Measurements from ENCODE around the gene THSD4. TPM values are rescaled to one million over a fixed set of nuclear protein-coding genes. Genes with fewer than 3 reads are reported as not detected.

The THSD4 gene
- polyA plus RNA-seq, 1 donor from 2014 or later: 0.46 TPM

- no peaks in the 10 kb centered on the region for H4K20me1 ChIP-seq (ENCODE audit: insufficient read depth)
- no peak overlapping the region for H3K27ac ChIP-seq (ENCODE audit: low read length)
- H3K9ac ChIP-seq (ENCODE audit: low read length): no peak overlapping the region
- H3K9me2 ChIP-seq (ENCODE audit: insufficient read depth, low read length): no peaks in the 10 kb centered on the region
- no peaks in the 10 kb centered on the region for H3K27me3 ChIP-seq (ENCODE audit: insufficient read depth, low read depth, low read length)
- H2AFZ ChIP-seq (ENCODE audit: low read depth, low read length): no peak overlapping the region
- H3K79me2 ChIP-seq (replicated peaks; ENCODE audit: insufficient read depth, low read length): no peaks in the 10 kb centered on the region
- TF ChIP-seq POLR2AphosphoS5 (IDR thresholded peaks at IDR 0.05) (no peak), SMC3 (conservative IDR thresholded peaks at IDR 0.05; ENCODE audit: poor library complexity) (no peak), EZH2 (IDR thresholded peaks at IDR 0.05; ENCODE audit: borderline replicate concordance, insufficient read depth, low read length, poor library complexity, severe bottlenecking) (no peak), MXI1 (conservative IDR thresholded peaks at IDR 0.05; ENCODE audit: poor library complexity, severe bottlenecking) (no peak), RAD21 (conservative IDR thresholded peaks at IDR 0.05) (no peak), TAF1 (IDR thresholded peaks at IDR 0.05; ENCODE audit: low read depth) (no peak), EP300 (conservative IDR thresholded peaks at IDR 0.05; ENCODE audit: poor library complexity, severe bottlenecking) (no peak)
- TF ChIP-seq, protein P1, sequence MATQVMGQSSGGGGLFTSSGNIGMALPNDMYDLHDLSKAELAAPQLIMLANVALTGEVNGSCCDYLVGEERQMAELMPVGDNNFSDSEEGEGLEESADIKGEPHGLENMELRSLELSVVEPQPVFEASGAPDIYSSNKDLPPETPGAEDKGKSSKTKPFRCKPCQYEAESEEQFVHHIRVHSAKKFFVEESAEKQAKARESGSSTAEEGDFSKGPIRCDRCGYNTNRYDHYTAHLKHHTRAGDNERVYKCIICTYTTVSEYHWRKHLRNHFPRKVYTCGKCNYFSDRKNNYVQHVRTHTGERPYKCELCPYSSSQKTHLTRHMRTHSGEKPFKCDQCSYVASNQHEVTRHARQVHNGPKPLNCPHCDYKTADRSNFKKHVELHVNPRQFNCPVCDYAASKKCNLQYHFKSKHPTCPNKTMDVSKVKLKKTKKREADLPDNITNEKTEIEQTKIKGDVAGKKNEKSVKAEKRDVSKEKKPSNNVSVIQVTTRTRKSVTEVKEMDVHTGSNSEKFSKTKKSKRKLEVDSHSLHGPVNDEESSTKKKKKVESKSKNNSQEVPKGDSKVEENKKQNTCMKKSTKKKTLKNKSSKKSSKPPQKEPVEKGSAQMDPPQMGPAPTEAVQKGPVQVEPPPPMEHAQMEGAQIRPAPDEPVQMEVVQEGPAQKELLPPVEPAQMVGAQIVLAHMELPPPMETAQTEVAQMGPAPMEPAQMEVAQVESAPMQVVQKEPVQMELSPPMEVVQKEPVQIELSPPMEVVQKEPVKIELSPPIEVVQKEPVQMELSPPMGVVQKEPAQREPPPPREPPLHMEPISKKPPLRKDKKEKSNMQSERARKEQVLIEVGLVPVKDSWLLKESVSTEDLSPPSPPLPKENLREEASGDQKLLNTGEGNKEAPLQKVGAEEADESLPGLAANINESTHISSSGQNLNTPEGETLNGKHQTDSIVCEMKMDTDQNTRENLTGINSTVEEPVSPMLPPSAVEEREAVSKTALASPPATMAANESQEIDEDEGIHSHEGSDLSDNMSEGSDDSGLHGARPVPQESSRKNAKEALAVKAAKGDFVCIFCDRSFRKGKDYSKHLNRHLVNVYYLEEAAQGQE (IDR thresholded peaks at IDR 0.05; ENCODE audit: borderline replicate concordance): no peak
- TF ChIP-seq, protein P2, sequence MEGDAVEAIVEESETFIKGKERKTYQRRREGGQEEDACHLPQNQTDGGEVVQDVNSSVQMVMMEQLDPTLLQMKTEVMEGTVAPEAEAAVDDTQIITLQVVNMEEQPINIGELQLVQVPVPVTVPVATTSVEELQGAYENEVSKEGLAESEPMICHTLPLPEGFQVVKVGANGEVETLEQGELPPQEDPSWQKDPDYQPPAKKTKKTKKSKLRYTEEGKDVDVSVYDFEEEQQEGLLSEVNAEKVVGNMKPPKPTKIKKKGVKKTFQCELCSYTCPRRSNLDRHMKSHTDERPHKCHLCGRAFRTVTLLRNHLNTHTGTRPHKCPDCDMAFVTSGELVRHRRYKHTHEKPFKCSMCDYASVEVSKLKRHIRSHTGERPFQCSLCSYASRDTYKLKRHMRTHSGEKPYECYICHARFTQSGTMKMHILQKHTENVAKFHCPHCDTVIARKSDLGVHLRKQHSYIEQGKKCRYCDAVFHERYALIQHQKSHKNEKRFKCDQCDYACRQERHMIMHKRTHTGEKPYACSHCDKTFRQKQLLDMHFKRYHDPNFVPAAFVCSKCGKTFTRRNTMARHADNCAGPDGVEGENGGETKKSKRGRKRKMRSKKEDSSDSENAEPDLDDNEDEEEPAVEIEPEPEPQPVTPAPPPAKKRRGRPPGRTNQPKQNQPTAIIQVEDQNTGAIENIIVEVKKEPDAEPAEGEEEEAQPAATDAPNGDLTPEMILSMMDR (IDR thresholded peaks at IDR 0.05; ENCODE audit: poor library complexity, severe bottlenecking): no peak
- no peak overlapping the region for H3K4me3 ChIP-seq (ENCODE audit: low read length)
- no peak overlapping the region for H3K4me2 ChIP-seq (ENCODE audit: low read length)
- no peaks in the 10 kb centered on the region for H3K9me3 ChIP-seq (ENCODE audit: low read length)
- H3F3A ChIP-seq (ENCODE audit: insufficient read depth, low read length, poor library complexity, severe bottlenecking): no peaks in the 10 kb centered on the region
- H3K36me3 ChIP-seq (ENCODE audit: insufficient read depth, low read length): no peaks in the 10 kb centered on the region
Measured at GRCh38 chr15:71072423-71072822, 42.8 kb upstream of the THSD4 start.

DNA sequence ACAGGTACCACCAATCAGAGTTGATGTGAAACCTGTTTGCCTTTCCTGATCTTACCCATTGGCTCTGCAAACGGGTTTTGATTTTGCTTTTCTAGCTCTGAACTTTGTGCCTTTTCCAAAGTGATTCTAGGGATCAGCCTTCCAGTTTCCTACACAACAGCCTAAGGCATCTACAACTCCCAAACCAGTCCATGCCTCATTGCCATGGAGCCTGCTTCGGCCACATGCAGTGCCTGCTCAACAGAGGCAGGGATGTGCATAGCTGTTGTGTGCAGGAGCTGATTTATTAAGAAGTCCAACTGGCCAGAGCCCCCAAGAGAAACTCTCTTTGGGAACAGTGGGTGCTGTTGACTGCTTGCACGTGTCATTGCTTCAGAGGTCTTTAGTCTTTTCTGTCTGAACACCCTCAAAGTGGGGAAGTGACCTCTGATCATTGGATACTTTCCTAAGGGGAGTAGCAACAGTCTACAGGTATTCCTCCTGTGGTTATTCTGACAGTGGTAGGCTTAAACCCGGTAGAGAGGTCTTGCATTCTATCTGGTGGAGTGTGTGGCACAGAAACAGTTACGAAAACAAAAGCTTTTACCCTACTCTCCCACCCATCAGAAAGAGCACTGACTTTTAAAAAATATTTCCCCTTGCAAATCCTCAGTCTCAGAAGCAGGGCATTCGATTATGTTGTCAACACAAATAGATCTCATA is 36.6 kb upstream of the THSD4 start:
- Histone ChIP-seq H3K27ac (ENCODE audit: low read length) (no peak overlapping the region), H3K9me3 (ENCODE audit: low read length) (no peaks in the 10 kb centered on the region), H2AFZ (ENCODE audit: low read depth, low read length) (no peak overlapping the region), H3K9me2 (ENCODE audit: insufficient read depth, low read length) (no peaks in the 10 kb centered on the region), H3K4me3 (ENCODE audit: low read length) (no peak overlapping the region), H3K36me3 (ENCODE audit: insufficient read depth, low read length) (no peaks in the 10 kb centered on the region), H4K20me1 (ENCODE audit: insufficient read depth) (no peaks in the 10 kb centered on the region), H3K4me2 (ENCODE audit: low read length) (no peak overlapping the region), H3F3A (ENCODE audit: insufficient read depth, low read length, poor library complexity, severe bottlenecking) (no peaks in the 10 kb centered on the region), H3K79me2 (replicated peaks; ENCODE audit: insufficient read depth, low read length) (no peaks in the 10 kb centered on the region), H3K27me3 (ENCODE audit: insufficient read depth, low read depth, low read length) (no peaks in the 10 kb centered on the region), H3K9ac (ENCODE audit: low read length) (no peak overlapping the region)
- TF ChIP-seq POLR2AphosphoS5 (IDR thresholded peaks at IDR 0.05) (no peak), MXI1 (conservative IDR thresholded peaks at IDR 0.05; ENCODE audit: poor library complexity, severe bottlenecking) (no peak), TAF1 (IDR thresholded peaks at IDR 0.05; ENCODE audit: low read depth) (no peak), SMC3 (conservative IDR thresholded peaks at IDR 0.05; ENCODE audit: poor library complexity) (no peak), EP300 (conservative IDR thresholded peaks at IDR 0.05; ENCODE audit: poor library complexity, severe bottlenecking) (no peak), EZH2 (IDR thresholded peaks at IDR 0.05; ENCODE audit: borderline replicate concordance, insufficient read depth, low read length, poor library complexity, severe bottlenecking) (no peak), RAD21 (conservative IDR thresholded peaks at IDR 0.05) (no peak)
- TF ChIP-seq, protein P1 (IDR thresholded peaks at IDR 0.05; ENCODE audit: borderline replicate concordance): no peak
- TF ChIP-seq, protein P2 (IDR thresholded peaks at IDR 0.05; ENCODE audit: poor library complexity, severe bottlenecking): no peak

Data from neural cell (in vitro differentiated cells).